Suppressor macrophage (primary cell): ENCODE measurements around the gene PCSK4.

Source experiments
- DNase-seq, 4 experiments: peaks; one replicate each; pipeline ENCODE4 v3.0.0-alpha.2; 2020 to 2022

PCSK4 gene

GRCh38 chr19:1470055-1470304 is 20.2 kb downstream of the PCSK4 start:
- DNase-seq: no peak

- DNase-seq: peak in 1 of 4 experiments; percentile 50
Measured at GRCh38 chr19:1469255-1470054, 20.7 kb downstream of the PCSK4 start.

- DNase-seq: peak; percentile 29 to 79 (median 58)
Measured at GRCh38 chr19:1468821-1469254, 21.3 kb downstream of the PCSK4 start.

- no peak for DNase-seq
Measured at GRCh38 chr19:1468274-1468820, 21.8 kb downstream of the PCSK4 start.

- DNase-seq: no peak
Measured at GRCh38 chr19:1467490-1468273, 22.5 kb downstream of the PCSK4 start.

- no peak for DNase-seq
Measured at GRCh38 chr19:1467215-1467489, 23.0 kb downstream of the PCSK4 start.

GRCh38 chr19:1466461-1467214 is 23.5 kb downstream of the PCSK4 start:
- peak in 1 of 4 experiments; percentile 32 for DNase-seq

- no peak for DNase-seq
Measured at GRCh38 chr19:1466018-1466460, 24.1 kb downstream of the PCSK4 start.

GRCh38 chr19:1465191-1466016 is 24.7 kb downstream of the PCSK4 start:
- DNase-seq: peak; percentile 41 to 76 (median 58)

- DNase-seq: no peak
Measured at GRCh38 chr19:1461862-1462261, 28.3 kb downstream of the PCSK4 start.

- DNase-seq: no peak
Measured at GRCh38 chr19:1460033-1460995, 29.8 kb downstream of the PCSK4 start.

- peak; percentile 66 to 80 (median 70) for DNase-seq
Measured at GRCh38 chr19:1459479-1459878, 30.7 kb downstream of the PCSK4 start.

GRCh38 chr19:1457892-1458291 is 32.3 kb downstream of the PCSK4 start:
- DNase-seq: no peak

- no peak for DNase-seq
Measured at GRCh38 chr19:1457031-1457739, 33.0 kb downstream of the PCSK4 start.

GRCh38 chr19:1456121-1456900 is 33.8 kb downstream of the PCSK4 start:
- DNase-seq: no peak

GRCh38 chr19:1455336-1456120 is 34.6 kb downstream of the PCSK4 start:
- DNase-seq: peak; percentile 51 to 70 (median 60)

- no peak for DNase-seq
Measured at GRCh38 chr19:1455002-1455335, 35.2 kb downstream of the PCSK4 start.

GRCh38 chr19:1453525-1454364 is 36.4 kb downstream of the PCSK4 start:
- DNase-seq: peak; percentile 23 to 56 (median 43)
